GM12872 (cell line): ENCODE results near the gene TNFRSF6B.

Experiments used
- CTCF ChIP-seq: IDR thresholded peaks from 3 replicates; pipeline ENCODE4 v1.5.1; 2011; ENCODE audit warnings: low read depth, mild to moderate bottlenecking, low read length, moderate library complexity; ENCODE audit not compliant: insufficient read depth

The TNFRSF6B gene

GRCh38 chr20:63682384-63683139 is 13.9 kb upstream of the TNFRSF6B start:
- TF ChIP-seq CTCF, result no peak

GRCh38 chr20:63685269-63686026 is 11.0 kb upstream of the TNFRSF6B start:
- TF ChIP-seq CTCF, result no peak

- TF ChIP-seq CTCF, result no peak
Observed at GRCh38 chr20:63686094-63686491, 10.4 kb upstream of the TNFRSF6B start.

- no peak for TF ChIP-seq CTCF
Observed at GRCh38 chr20:63686492-63687321, 9.7 kb upstream of the TNFRSF6B start.

- no peak for TF ChIP-seq CTCF
Observed at GRCh38 chr20:63687419-63688178, 8.9 kb upstream of the TNFRSF6B start.

- no peak for TF ChIP-seq CTCF
Observed at GRCh38 chr20:63688228-63689045, 8.0 kb upstream of the TNFRSF6B start.
